HepG2 (cell line): ENCODE measurements around the gene CSE1L. TPM values are rescaled to one million over a fixed set of nuclear protein-coding genes. Genes with fewer than 3 reads are reported as not detected.

Source experiments
- EHMT2 ChIP-seq: fragments of 200-600 bp; sonication (generic); IDR thresholded peaks from 2 replicates; pipeline ENCODE4 v1.7.0; 2017; ENCODE audit warnings: antibody characterized with exemption, low read depth, low read length, borderline replicate concordance
- ELF3 ChIP-seq: IDR thresholded peaks from 2 replicates; pipeline ENCODE4 v1.6.1; 2016; ENCODE audit warnings: missing genetic modification reagents, missing compliant biosample characterization
- HES4 ChIP-seq: sonication (generic); formaldehyde crosslinking; IDR thresholded peaks from 2 replicates; pipeline ENCODE4 v1.9.0; 2021; ENCODE audit warnings: mild to moderate bottlenecking, missing genetic modification reagents, borderline replicate concordance
- HNRNPK ChIP-seq: fragments of 200-400 bp; formaldehyde crosslinking; IDR thresholded peaks from 2 replicates; pipeline ENCODE4 v1.6.1; 2018; ENCODE audit warnings: low read length, low read depth, moderate library complexity, mild to moderate bottlenecking; ENCODE audit not compliant: poor library complexity, severe bottlenecking
- KDM4B ChIP-seq: sonication (generic); formaldehyde crosslinking; IDR thresholded peaks from 2 replicates; pipeline ENCODE4 v1.4.0; 2020; ENCODE audit warnings: missing genetic modification reagents
- MAF1 ChIP-seq: sonication (generic); formaldehyde crosslinking; IDR thresholded peaks from 2 replicates; pipeline ENCODE4 v1.5.0; 2020; ENCODE audit warnings: missing genetic modification reagents, borderline replicate concordance
- MIER3 ChIP-seq: IDR thresholded peaks from 2 replicates; pipeline ENCODE4 v1.6.1; 2016; ENCODE audit warnings: missing compliant biosample characterization, borderline replicate concordance
- PATZ1 ChIP-seq: sonication (generic); formaldehyde crosslinking; IDR thresholded peaks from 2 replicates; pipeline ENCODE4 v1.4.0; 2020; ENCODE audit warnings: missing genetic modification reagents
- RARA ChIP-seq: IDR thresholded peaks from 2 replicates; pipeline ENCODE4 v1.6.1; 2016; ENCODE audit warnings: missing genetic modification reagents, missing compliant biosample characterization
- SRY ChIP-seq: sonication (generic); formaldehyde crosslinking; IDR thresholded peaks from 2 replicates; pipeline ENCODE4 v1.8.0; 2022; ENCODE audit warnings: mild to moderate bottlenecking, missing genetic modification reagents
- TFDP2 ChIP-seq: sonication (generic); formaldehyde crosslinking; IDR thresholded peaks from 2 replicates; pipeline ENCODE4 v1.4.0; 2020; ENCODE audit warnings: missing genetic modification reagents
- TGIF2 ChIP-seq: IDR thresholded peaks from 2 replicates; pipeline ENCODE4 v1.6.1; 2016; ENCODE audit warnings: control low read depth, missing compliant biosample characterization
- TIGD3 ChIP-seq: sonication (generic); formaldehyde crosslinking; IDR thresholded peaks from 2 replicates; pipeline ENCODE4 v1.5.1; 2020; ENCODE audit warnings: mild to moderate bottlenecking, missing genetic modification reagents, borderline replicate concordance
- TRIM24 ChIP-seq: sonication (generic); formaldehyde crosslinking; IDR thresholded peaks from 2 replicates; pipeline ENCODE4 v1.8.0; 2022; ENCODE audit warnings: mild to moderate bottlenecking, missing genetic modification reagents
- ZBTB39 ChIP-seq: sonication (generic); formaldehyde crosslinking; IDR thresholded peaks from 2 replicates; pipeline ENCODE4 v1.5.0; 2020; ENCODE audit warnings: missing genetic modification reagents
- ZFP62 ChIP-seq: sonication (generic); formaldehyde crosslinking; IDR thresholded peaks from 2 replicates; pipeline ENCODE4 v1.4.0; 2020; ENCODE audit warnings: missing genetic modification reagents
- ZMYM4 ChIP-seq: sonication (generic); formaldehyde crosslinking; IDR thresholded peaks from 2 replicates; pipeline ENCODE4 v1.8.1; 2023; ENCODE audit warnings: mild to moderate bottlenecking, missing genetic modification reagents
- ZNF549 ChIP-seq: sonication (generic); formaldehyde crosslinking; IDR thresholded peaks from 2 replicates; pipeline ENCODE4 v1.5.0; 2020; ENCODE audit warnings: missing genetic modification reagents
- ZNF563 ChIP-seq: sonication (generic); formaldehyde crosslinking; IDR thresholded peaks from 2 replicates; pipeline ENCODE4 v1.8.0; 2022; ENCODE audit warnings: mild to moderate bottlenecking, moderate library complexity, missing genetic modification reagents
- ZNF616 ChIP-seq: sonication (generic); formaldehyde crosslinking; IDR thresholded peaks from 2 replicates; pipeline ENCODE4 v1.5.0; 2020; ENCODE audit warnings: low read depth, mild to moderate bottlenecking, missing genetic modification reagents
- ZNF724P ChIP-seq: sonication (generic); formaldehyde crosslinking; IDR thresholded peaks from 2 replicates; pipeline ENCODE4 v1.8.0; 2022; ENCODE audit warnings: missing genetic modification reagents, borderline replicate concordance
- ZNF773 ChIP-seq: sonication (generic); formaldehyde crosslinking; IDR thresholded peaks from 2 replicates; pipeline ENCODE4 v1.4.0; 2020; ENCODE audit warnings: missing genetic modification reagents, borderline replicate concordance
- polyA plus RNA-seq, 8 experiments: library from polyadenylated mRNA; depleted of rRNA in 3 of 8; stranded (reverse) in 7 of 8; unstranded in 1 of 8; fragments of >200 nt; fragmentation: Illumina TruSeq in 4 of 8; extraction: Trizol in 4 of 8; gene quantifications; 2 replicates each; pipeline versions ENCODE4 v1.2.1 to v1.2.3, GENCODE V29; 2011 to 2016; ENCODE audit warnings: low read depth in 4 of 8, missing spikeins in 1 of 8, mixed read lengths in 1 of 8; ENCODE audit not compliant: insufficient read depth in 1 of 8
- total RNA-seq, 5 experiments: library from RNA; depleted of rRNA; stranded (reverse); fragments of >200 nt; fragmentation: Illumina TruSeq; extraction: Trizol; gene quantifications; 2 replicates each; pipeline ENCODE4 v1.2.3, GENCODE V29; 2016; ENCODE audit warnings: low read depth in 1 of 5

The CSE1L gene
- total and polyA plus RNA-seq, 2 of the 13 experiments (the other 11 are each of a cell fraction or from before 2014, with no cell fraction given), result 56.9 to 258 TPM

- TF ChIP-seq TFDP2 (CRISPR knock-in tag) (peak; percentile 92), ZNF724P (CRISPR knock-in tag) (peak; percentile 97), TRIM24 (CRISPR knock-in tag) (no peak), ZBTB39 (CRISPR knock-in tag) (no peak; the same call in 1 of the 2 replicates), ZNF773 (peak; percentile 90; the same call in 1 of the 2 replicates), EHMT2 (no peak), ELF3 (peak; percentile 57), TGIF2 (CRISPR knock-in tag) (peak; percentile 91), MIER3 (CRISPR knock-in tag) (peak; percentile 81; the same call in 1 of the 2 replicates), MAF1 (CRISPR knock-in tag) (peak; percentile 91), SRY (CRISPR knock-in tag) (peak; percentile 87), PATZ1 (peak; percentile 51; the same call in 1 of the 2 replicates), ZNF616 (CRISPR knock-in tag) (peak; percentile 92), ZNF549 (CRISPR knock-in tag) (peak; percentile 92), KDM4B (CRISPR knock-in tag) (peak; percentile 61), ZFP62 (CRISPR knock-in tag) (peak; percentile 95), ZMYM4 (CRISPR knock-in tag) (peak; percentile 35; the same call in 1 of the 2 replicates), ZNF563 (peak; percentile 96), RARA (peak; percentile 49; the same call in 1 of the 2 replicates), TIGD3 (CRISPR knock-in tag) (no peak), HES4 (peak; percentile 99), HNRNPK (peak; percentile 75)
These were observed at the start of gene CSE1L (continued) for GRCh38 chr20:49046087-49046900.
